IMR-90 (cell line): ENCODE results near the gene KAZALD1. TPM values are rescaled to one million over a fixed set of nuclear protein-coding genes. Genes with fewer than 3 reads are reported as not detected.

ENCODE experiments used
- ATAC-seq: fragments of 200-7000 bp; cut with Tn5 transposase; 2 replicates; pipeline ENCODE4 v1.9.1; 2020; ENCODE audit warnings: low read depth, mild to moderate bottlenecking, moderate library complexity
- BruUV-seq: library from RNA; stranded (reverse); fragments of 400-500 nt; replicated peaks from 2 replicates; lab custom pipeline; 2021; lab: Mats Ljungman, UMichigan
- CTCF ChIA-PET: fragments of 300-600 bp; formaldehyde crosslinking; extraction: SDS; loops from one replicate; lab custom pipeline; 2021; ENCODE audit warnings: antibody characterized with exemption; lab: Yijun Ruan, JAX
- POLR2A ChIA-PET: fragments of 300-600 bp; sonication (Branson Sonifier 250); formaldehyde crosslinking; loops from one replicate; lab custom pipeline; 2022; ENCODE audit warnings: antibody characterized with exemption; ENCODE audit not compliant: unreplicated experiment; lab: Charles Lee
- DNase-seq: peaks from one replicate; pipeline ENCODE4 v3.0.0; 2013
- H2AFZ ChIP-seq: replicated peaks from 2 replicates; pipeline ENCODE3; 2013; ENCODE audit warnings: low read length, mild to moderate bottlenecking; ENCODE audit not compliant: poor library complexity
- H2AK5ac ChIP-seq: 2 replicates; pipeline ENCODE4 v1.6.1; 2013; ENCODE audit warnings: low read depth, low read length, inconsistent platforms
- H2AK9ac ChIP-seq: replicated peaks from 2 replicates; pipeline ENCODE3; 2013; ENCODE audit warnings: mild to moderate bottlenecking, low read depth, low read length, moderate library complexity; ENCODE audit not compliant: poor library complexity
- H2BK120ac ChIP-seq: 2 replicates; pipeline ENCODE4 v1.6.1; 2013; ENCODE audit warnings: low read depth, low read length, inconsistent platforms
- H2BK15ac ChIP-seq: 3 replicates; pipeline ENCODE4 v1.6.1; 2013; ENCODE audit warnings: low read depth, low read length, inconsistent platforms
- H2BK20ac ChIP-seq: 2 replicates; pipeline ENCODE4 v1.6.1; 2013; ENCODE audit warnings: low read depth, mild to moderate bottlenecking, inconsistent platforms, low read length, moderate library complexity
- H2BK5ac ChIP-seq: 2 replicates; pipeline ENCODE4 v1.6.1; 2013; ENCODE audit warnings: mild to moderate bottlenecking, low read depth, low read length, inconsistent platforms; ENCODE audit not compliant: poor library complexity, severe bottlenecking
- H3K14ac ChIP-seq: replicated peaks from 2 replicates; pipeline ENCODE4 v1.6.1; 2013; ENCODE audit warnings: low read depth, low read length, inconsistent platforms
- H3K18ac ChIP-seq: 2 replicates; pipeline ENCODE4 v1.6.1; 2013; ENCODE audit warnings: low read depth, low read length, control low read depth
- H3K23ac ChIP-seq: 2 replicates; pipeline ENCODE4 v1.6.1; 2013; ENCODE audit warnings: low read depth, low read length, inconsistent platforms
- H3K27ac ChIP-seq: 2 replicates; pipeline ENCODE4 v1.5.1; 2013; ENCODE audit warnings: mild to moderate bottlenecking, control low read depth, low read length; ENCODE audit not compliant: insufficient read depth
- H3K27me3 ChIP-seq: 2 replicates; pipeline ENCODE4 v1.6.1; 2013; ENCODE audit warnings: low read length; ENCODE audit not compliant: control insufficient read depth, insufficient read depth
- H3K36me3 ChIP-seq: 2 replicates; pipeline ENCODE4 v1.6.1; 2013; ENCODE audit warnings: low read length, mixed read lengths; ENCODE audit not compliant: control insufficient read depth, insufficient read depth
- H3K4ac ChIP-seq: 2 replicates; pipeline ENCODE4 v1.6.1; 2013; ENCODE audit warnings: low read depth, low read length, inconsistent platforms
- H3K4me1 ChIP-seq: 2 replicates; pipeline ENCODE4 v1.6.1; 2013; ENCODE audit warnings: low read length, mixed read lengths; ENCODE audit not compliant: control insufficient read depth, insufficient read depth
- H3K4me2 ChIP-seq: 2 replicates; pipeline ENCODE4 v1.6.1; 2013; ENCODE audit warnings: low read depth, mild to moderate bottlenecking, control low read depth, low read length, moderate library complexity
- H3K4me3 ChIP-seq: 2 replicates; pipeline ENCODE4 v1.5.1; 2013; ENCODE audit warnings: low read depth, mild to moderate bottlenecking, control low read depth, low read length, moderate library complexity; ENCODE audit not compliant: insufficient read depth
- H3K56ac ChIP-seq: 2 replicates; pipeline ENCODE4 v1.6.1; 2013; ENCODE audit warnings: low read length, inconsistent platforms; ENCODE audit not compliant: insufficient read depth; ENCODE audit errors: extremely low read depth
- H3K79me1 ChIP-seq, 2 experiments: 2 replicates each; pipeline ENCODE4 v1.6.1; 2013; ENCODE audit warnings: low read length in 2 of 2, inconsistent platforms in 1 of 2, low read depth in 1 of 2
- H3K9ac ChIP-seq: 2 replicates; pipeline ENCODE4 v1.6.1; 2013; ENCODE audit warnings: low read depth, low read length, control low read depth
- H3K9me1 ChIP-seq: 2 replicates; pipeline ENCODE4 v1.6.1; 2013; ENCODE audit warnings: low read length, inconsistent platforms; ENCODE audit not compliant: insufficient read depth
- H3K9me3 ChIP-seq: 2 replicates; pipeline ENCODE4 v1.6.1; 2013; ENCODE audit warnings: low read length; ENCODE audit not compliant: control insufficient read depth, insufficient read depth
- H4K20me1 ChIP-seq: 2 replicates; pipeline ENCODE4 v1.6.1; 2013; ENCODE audit warnings: low read length, inconsistent platforms; ENCODE audit not compliant: insufficient read depth
- H4K5ac ChIP-seq: 2 replicates; pipeline ENCODE4 v1.6.1; 2013; ENCODE audit warnings: mild to moderate bottlenecking, low read depth, low read length, control low read depth
- H4K8ac ChIP-seq, 2 experiments: 2 replicates each; pipeline ENCODE4 v1.6.1; 2013; ENCODE audit warnings: low read depth in 2 of 2, low read length in 2 of 2, control low read depth in 1 of 2, inconsistent platforms in 1 of 2
- H4K91ac ChIP-seq: 2 replicates; pipeline ENCODE4 v1.6.1; 2013; ENCODE audit warnings: low read depth, low read length, inconsistent platforms; ENCODE audit not compliant: insufficient read depth
- BHLHE40 ChIP-seq: fragments of 150-350 bp; IDR thresholded peaks from 2 replicates; pipeline ENCODE4 v1.6.1; 2016; ENCODE audit warnings: mild to moderate bottlenecking, low read depth, low read length
- FOS ChIP-seq: fragments of 150-350 bp; IDR thresholded peaks from 2 replicates; pipeline ENCODE4 v1.6.1; 2016; ENCODE audit warnings: low read depth, low read length
- MXI1 ChIP-seq: IDR thresholded peaks from 2 replicates; pipeline ENCODE4 v1.6.1; 2012; ENCODE audit warnings: low read depth, mild to moderate bottlenecking, low read length, moderate library complexity, borderline replicate concordance
- RAD21 ChIP-seq: IDR thresholded peaks from 2 replicates; pipeline ENCODE4 v1.6.1; 2012; ENCODE audit warnings: low read length, improper control_type of control experiment
- RCOR1 ChIP-seq: IDR thresholded peaks from 2 replicates; pipeline ENCODE4 v1.6.1; 2012; ENCODE audit warnings: mild to moderate bottlenecking, low read length, improper control_type of control experiment; ENCODE audit not compliant: insufficient replicate concordance
- WGBS, 2 experiments: methylation state at CpG; one replicate each; pipeline versions ENCODE4 v1.1.5 to v1.1.7; 2013; ENCODE audit warnings: missing lambda C conversion rate in 2 of 2; ENCODE audit not compliant: insufficient read length in 1 of 2; ENCODE audit errors: extremely low coverage in 2 of 2; 5-methylcytosine and 5-hydroxymethylcytosine counted together
- dilution Hi-C: fragments of 300-500 bp; cut with HindIII; formaldehyde crosslinking; loops from one replicate; pipeline ENCODE4 v1.14.3; 2018; ENCODE audit warnings: low sequenced_read_pairs; ENCODE audit not compliant: unreplicated experiment
- in situ Hi-C: fragments of 300-500 bp; cut with MboI; formaldehyde crosslinking; loops from 3 replicates; pipeline ENCODE4 v1.14.3; 2019; ENCODE audit warnings: low sequenced_read_pairs, inconsistent platforms, mixed read lengths
- intact Hi-C: fragments of 100-400 bp; cut with micrococcal nuclease; formaldehyde crosslinking; loops from 2 replicates; pipeline ENCODE4 v1.10.0; 2022
- polyA plus RNA-seq, 3 experiments: library from polyadenylated mRNA; depleted of rRNA; stranded (reverse); fragments of >200 nt; gene quantifications; 2 replicates each; pipeline ENCODE4 v1.2.3, GENCODE V29; 2012; ENCODE audit warnings: low replicate concordance in 1 of 3
- total RNA-seq: library from RNA; depleted of rRNA; stranded (reverse); fragments of >200 nt; gene quantifications from 2 replicates; pipeline ENCODE4 v1.2.3, GENCODE V29; 2012

KAZALD1 gene
- total and polyA plus RNA-seq, 2 of the 4 experiments (the other 2 are of a cell fraction), result 9.1 to 18.6 TPM

DNA sequence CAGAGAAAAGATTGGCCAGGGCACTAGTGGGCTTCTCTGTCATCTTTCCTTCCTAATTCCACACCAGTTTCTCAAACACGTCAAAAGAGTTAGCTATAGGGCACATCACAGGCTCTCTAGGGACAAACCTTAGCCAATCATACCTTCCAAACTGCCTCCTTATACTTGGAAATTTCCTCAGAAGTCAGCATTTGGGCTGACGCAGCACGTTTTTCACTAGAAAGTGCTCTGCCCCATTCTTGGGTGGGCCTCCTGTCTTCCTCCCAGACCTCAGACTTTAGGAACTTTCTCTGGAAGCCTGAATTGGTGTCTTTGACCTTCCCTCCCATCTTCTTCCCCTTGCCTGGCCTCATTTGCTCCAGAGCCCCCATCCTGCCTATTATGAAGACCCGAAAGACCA is 19.7 kb upstream of the KAZALD1 start:
- Histone ChIP-seq H3K27me3 (no peaks in the 10 kb centered on the region; the same call in 1 of the 2 replicates), H3K9me3 (no peaks in the 10 kb centered on the region), H4K20me1 (peaks cover under 1% of the 10 kb centered on the region; the same call in 1 of the 2 replicates), H4K91ac (peak overlapping the region; percentile 72), H2BK120ac (no peak overlapping the region), H4K8ac (peak overlapping the region; percentile 86 to 96; a peak in 3 of 4 replicates), H2BK20ac (no peak overlapping the region), H3K4ac (peak overlapping the region; percentile 35), H2BK5ac (peak overlapping the region; percentile 45), H3K4me3 (peak overlapping the region; percentile 41), H3K9me1 (peaks cover 8% of the 10 kb centered on the region; the same call in 1 of the 2 replicates), H2AK5ac (peak overlapping the region; percentile 81), H3K4me2 (peak overlapping the region; percentile 56), H3K36me3 (peaks cover 24% of the 10 kb centered on the region), H3K79me1 (peaks cover 5 to 13% of the 10 kb centered on the region in 2 experiments; a peak in 1 of 4 replicates), H4K5ac (peak overlapping the region; percentile 11; the same call in 1 of the 2 replicates), H2AFZ (peak overlapping the region; percentile 94), H3K18ac (no peak overlapping the region), H3K14ac (peak overlapping the region; percentile 18; the same call in 1 of the 2 replicates), H3K27ac (peak overlapping the region; percentile 48; the same call in 1 of the 2 replicates), H2AK9ac (peak overlapping the region; percentile 84), H3K56ac (peak overlapping the region; percentile 21; the same call in 1 of the 2 replicates), H2BK15ac (peak overlapping the region; percentile 46; the same call in 1 of the 3 replicates), H3K9ac (peak overlapping the region; percentile 38), H3K23ac (no peak overlapping the region), H3K4me1 (peaks cover 10% of the 10 kb centered on the region)
- intact Hi-C loops (no loop called here), in situ Hi-C loops (no loop called here), dilution Hi-C loops (no loop called here)
- POLR2A ChIA-PET, result interaction anchor here (1.2 kb wide), 1 partner anchor 10 kb away, joined by 6 read pairs; no protein-coding TSS in a partner anchor
- no peak for ATAC-seq
- TF ChIP-seq MXI1, result no peak
- TF ChIP-seq FOS, result no peak
- TF ChIP-seq BHLHE40, result no peak
- TF ChIP-seq RCOR1, result no peak
- no peak for TF ChIP-seq RAD21
- CTCF ChIA-PET, result interaction anchor here (0.7 to 2.1 kb wide), 10 partner anchors 8 to 100 kb away, joined by 3 to 7 read pairs (median 4); partner anchors contain the start of genes KAZALD1, PDZD7 and SFXN3
- no CpG with 5 or more reads among the region's 4 CpGs for WGBS, 2 experiments
- no TSS peak for BruUV-seq
- DNase-seq, result no peak
